HG02588 (cell line): ENCODE data around the gene GADL1.

ENCODE experiments used
- ATAC-seq: cut with Tn5 transposase; IDR thresholded peaks from one replicate; pipeline ENCODE4 v1.9.1; 2021; ENCODE audit warnings: mild to moderate bottlenecking, moderate library complexity; ENCODE audit not compliant: unreplicated experiment

GADL1 gene

GRCh38 chr3:30682434-30683155 is 211.9 kb downstream of the GADL1 start:
- ATAC-seq = no peak

DNA sequence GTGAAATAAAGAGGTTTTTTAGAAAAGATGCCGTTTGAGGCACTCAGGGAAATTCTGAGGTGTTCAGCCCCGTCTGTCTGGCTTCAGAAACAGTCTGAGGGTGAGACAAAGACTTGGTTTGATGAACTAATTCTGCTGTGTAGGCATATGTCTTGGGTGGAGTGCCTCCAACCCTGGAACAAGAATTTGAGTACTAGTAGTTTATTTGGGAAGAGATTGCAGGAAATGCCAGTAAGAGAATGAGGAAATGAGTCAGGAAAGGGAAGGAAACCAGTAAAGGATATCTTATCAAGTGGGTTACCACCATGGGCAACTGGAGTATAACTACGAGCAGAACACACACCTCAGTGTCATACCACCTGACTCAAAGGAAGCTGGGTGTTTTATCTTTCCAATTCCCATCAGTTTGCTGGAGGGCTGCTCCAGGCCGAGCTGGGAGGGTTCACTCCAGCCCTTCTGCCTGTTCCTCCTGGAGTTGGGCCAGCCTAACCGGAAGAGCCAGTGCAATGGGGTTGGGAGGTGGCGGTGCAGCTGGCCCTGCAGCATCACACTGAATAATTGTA is 212.7 kb downstream of the GADL1 start:
- no peak for ATAC-seq

GRCh38 chr3:30680789-30681648 is 213.4 kb downstream of the GADL1 start:
- no peak for ATAC-seq

GRCh38 chr3:30679045-30679444 is 215.4 kb downstream of the GADL1 start:
- no peak for ATAC-seq

GRCh38 chr3:30677347-30677685 is 217.1 kb downstream of the GADL1 start:
- ATAC-seq = no peak

DNA sequence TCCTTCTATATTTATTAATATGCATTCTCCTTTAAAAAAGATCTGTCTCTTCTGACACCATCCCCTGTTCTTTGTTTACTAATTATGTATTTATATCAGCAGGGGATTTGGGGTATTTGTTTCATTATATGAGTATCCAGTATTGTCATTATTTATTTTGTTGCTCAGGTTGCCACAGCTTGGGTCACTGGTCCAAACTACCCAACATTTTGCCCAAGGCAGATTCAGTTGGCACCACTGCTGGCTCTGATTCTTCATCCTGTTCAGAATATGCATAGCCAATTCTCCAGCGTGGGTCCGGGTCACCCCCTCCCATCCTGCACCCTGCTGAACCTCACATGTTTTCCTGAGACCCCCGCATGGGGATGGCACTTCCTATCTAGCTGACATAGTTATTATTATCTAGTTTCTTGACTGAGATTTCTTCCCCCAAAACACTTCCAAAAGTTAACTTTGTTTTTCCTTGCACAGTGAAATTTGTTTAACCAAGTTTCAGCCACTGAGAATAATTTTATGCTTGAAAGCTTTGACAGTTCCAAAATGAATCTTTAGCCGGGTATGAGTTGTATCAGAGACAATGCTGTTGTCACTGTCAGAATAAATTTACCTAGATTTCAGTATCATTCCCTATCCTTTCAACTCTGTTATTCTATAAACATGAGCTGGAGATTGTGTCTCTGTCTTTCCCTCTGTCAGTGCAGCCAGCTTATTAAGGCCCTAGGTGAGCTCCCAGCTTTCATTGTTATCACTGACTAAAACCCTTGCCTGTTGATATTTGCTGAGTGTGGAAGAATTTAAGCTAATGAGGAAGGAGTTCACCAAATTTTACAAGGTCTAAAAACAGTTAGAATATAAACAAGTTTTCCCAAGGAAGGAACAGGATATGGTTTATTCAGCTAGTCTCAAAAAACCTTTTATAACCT is 217.8 kb downstream of the GADL1 start:
- ATAC-seq = no peak
